ENCODE results near the gene PDGFRB. TPM values are rescaled to one million over a fixed set of nuclear protein-coding genes. Genes with fewer than 3 reads are reported as not detected.

PDGFRB gene
- total RNA-seq, 1 experiment from 2014 or later = 1.8 TPM

DNA sequence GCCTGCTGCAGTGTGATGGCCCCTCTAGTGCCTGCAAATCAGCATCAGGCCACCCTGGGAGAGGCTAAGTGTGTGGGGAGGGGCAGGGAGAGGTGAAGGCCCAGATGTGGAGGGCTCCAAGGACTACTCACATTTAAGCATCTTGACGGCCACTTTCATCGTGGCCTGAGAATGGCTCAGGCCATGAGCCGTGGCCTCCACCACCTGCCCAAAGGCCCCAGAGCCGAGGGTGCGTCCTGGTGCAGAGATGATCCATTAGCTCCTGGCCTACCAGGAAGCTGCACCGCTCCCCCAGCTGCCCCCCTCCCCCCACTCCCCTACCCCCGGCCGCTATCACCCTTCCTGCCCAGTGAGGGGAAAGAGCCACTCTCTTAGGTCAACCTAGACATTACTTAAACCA, 31.0 kb downstream of the PDGFRB start:
- intact Hi-C loops (cut with micrococcal nuclease; ENCODE audit: unreplicated experiment) = no loop called here
- POLR2A ChIA-PET = no interaction called here
- CTCF ChIA-PET = interaction anchor here (0.5 kb wide), 1 partner anchor 293 kb away, joined by 6 read pairs; no protein-coding TSS in a partner anchor
- H3K27ac ChIP-seq (ENCODE audit: low read length) = no peak overlapping the region
- no peak overlapping the region for H3K4me3 ChIP-seq (ENCODE audit: low read depth in 2 of 2, low read length in 2 of 2)
- ATAC-seq (no peak), DNase-seq (ENCODE audit: low read depth, low spot score) (no peak)
- TF ChIP-seq TCF7L2 (IDR thresholded peaks at IDR 0.05; ENCODE audit: low read depth, low read length) (no peak), SIN3A (IDR thresholded peaks at IDR 0.05; ENCODE audit: borderline replicate concordance, insufficient read depth, low read depth, low read length) (no peak), POLR2AphosphoS5 (IDR thresholded peaks at IDR 0.05; ENCODE audit: low read depth, low read length) (no peak)
- TF ChIP-seq, protein P1, sequence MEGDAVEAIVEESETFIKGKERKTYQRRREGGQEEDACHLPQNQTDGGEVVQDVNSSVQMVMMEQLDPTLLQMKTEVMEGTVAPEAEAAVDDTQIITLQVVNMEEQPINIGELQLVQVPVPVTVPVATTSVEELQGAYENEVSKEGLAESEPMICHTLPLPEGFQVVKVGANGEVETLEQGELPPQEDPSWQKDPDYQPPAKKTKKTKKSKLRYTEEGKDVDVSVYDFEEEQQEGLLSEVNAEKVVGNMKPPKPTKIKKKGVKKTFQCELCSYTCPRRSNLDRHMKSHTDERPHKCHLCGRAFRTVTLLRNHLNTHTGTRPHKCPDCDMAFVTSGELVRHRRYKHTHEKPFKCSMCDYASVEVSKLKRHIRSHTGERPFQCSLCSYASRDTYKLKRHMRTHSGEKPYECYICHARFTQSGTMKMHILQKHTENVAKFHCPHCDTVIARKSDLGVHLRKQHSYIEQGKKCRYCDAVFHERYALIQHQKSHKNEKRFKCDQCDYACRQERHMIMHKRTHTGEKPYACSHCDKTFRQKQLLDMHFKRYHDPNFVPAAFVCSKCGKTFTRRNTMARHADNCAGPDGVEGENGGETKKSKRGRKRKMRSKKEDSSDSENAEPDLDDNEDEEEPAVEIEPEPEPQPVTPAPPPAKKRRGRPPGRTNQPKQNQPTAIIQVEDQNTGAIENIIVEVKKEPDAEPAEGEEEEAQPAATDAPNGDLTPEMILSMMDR (IDR thresholded peaks at IDR 0.05) = no peak
- TF ChIP-seq, protein P2, sequence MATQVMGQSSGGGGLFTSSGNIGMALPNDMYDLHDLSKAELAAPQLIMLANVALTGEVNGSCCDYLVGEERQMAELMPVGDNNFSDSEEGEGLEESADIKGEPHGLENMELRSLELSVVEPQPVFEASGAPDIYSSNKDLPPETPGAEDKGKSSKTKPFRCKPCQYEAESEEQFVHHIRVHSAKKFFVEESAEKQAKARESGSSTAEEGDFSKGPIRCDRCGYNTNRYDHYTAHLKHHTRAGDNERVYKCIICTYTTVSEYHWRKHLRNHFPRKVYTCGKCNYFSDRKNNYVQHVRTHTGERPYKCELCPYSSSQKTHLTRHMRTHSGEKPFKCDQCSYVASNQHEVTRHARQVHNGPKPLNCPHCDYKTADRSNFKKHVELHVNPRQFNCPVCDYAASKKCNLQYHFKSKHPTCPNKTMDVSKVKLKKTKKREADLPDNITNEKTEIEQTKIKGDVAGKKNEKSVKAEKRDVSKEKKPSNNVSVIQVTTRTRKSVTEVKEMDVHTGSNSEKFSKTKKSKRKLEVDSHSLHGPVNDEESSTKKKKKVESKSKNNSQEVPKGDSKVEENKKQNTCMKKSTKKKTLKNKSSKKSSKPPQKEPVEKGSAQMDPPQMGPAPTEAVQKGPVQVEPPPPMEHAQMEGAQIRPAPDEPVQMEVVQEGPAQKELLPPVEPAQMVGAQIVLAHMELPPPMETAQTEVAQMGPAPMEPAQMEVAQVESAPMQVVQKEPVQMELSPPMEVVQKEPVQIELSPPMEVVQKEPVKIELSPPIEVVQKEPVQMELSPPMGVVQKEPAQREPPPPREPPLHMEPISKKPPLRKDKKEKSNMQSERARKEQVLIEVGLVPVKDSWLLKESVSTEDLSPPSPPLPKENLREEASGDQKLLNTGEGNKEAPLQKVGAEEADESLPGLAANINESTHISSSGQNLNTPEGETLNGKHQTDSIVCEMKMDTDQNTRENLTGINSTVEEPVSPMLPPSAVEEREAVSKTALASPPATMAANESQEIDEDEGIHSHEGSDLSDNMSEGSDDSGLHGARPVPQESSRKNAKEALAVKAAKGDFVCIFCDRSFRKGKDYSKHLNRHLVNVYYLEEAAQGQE (IDR thresholded peaks at IDR 0.05; ENCODE audit: insufficient read depth in 1 of 2, low read depth in 2 of 2, low read length in 1 of 2) = no peak
- H3K27me3 ChIP-seq (ENCODE audit: control insufficient read depth, insufficient read depth, low read length) = no peaks in the 10 kb centered on the region
- no TSS peak for BruUV-seq (replicated peaks)
- in situ Hi-C loops (cut with HindIII; ENCODE audit: low pct_unique_long_range_greater_than_20kb, low sequenced_read_pairs) = no loop called here
- no peaks in the 10 kb centered on the region for H3K9me3 ChIP-seq (ENCODE audit: control insufficient read depth, insufficient read depth, low read depth, low read length)
- H3K4me1 ChIP-seq (ENCODE audit: control insufficient read depth, insufficient read depth, low read length) = peaks cover 2% of the 10 kb centered on the region
- no peaks in the 10 kb centered on the region for H3K36me3 ChIP-seq (ENCODE audit: control insufficient read depth, insufficient read depth, low read length)

DNA sequence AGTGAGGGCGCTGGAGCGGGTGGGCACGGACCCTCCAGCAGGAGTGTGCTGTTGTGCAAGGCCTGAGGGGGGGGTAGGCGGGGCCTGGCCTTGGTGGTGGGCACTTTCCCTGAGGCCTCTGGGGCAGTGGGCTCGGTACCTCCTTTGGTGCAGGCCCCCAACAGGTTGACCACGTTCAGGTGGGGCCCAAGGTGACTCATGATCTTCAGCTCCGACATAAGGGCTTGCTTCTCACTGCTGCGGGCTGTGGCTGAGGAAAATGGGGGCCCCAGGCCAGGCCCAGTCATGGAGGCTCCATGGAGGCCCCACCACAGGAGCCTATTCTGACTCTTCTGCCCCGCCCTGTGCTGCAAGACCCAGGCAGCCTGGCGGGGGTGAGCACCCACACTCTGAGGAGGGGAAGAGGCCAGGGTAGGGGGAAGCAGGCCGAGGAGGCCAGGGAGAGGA, 31.5 kb downstream of the PDGFRB start:
- BruUV-seq (replicated peaks) = no TSS peak
- no peaks in the 10 kb centered on the region for H3K9me3 ChIP-seq (ENCODE audit: control insufficient read depth, insufficient read depth, low read depth, low read length)
- POLR2A ChIA-PET = no interaction called here
- CTCF ChIA-PET = no interaction called here
- no peak for TF ChIP-seq POLR2AphosphoS5 (IDR thresholded peaks at IDR 0.05; ENCODE audit: low read depth, low read length)
- TF ChIP-seq, protein P2 (IDR thresholded peaks at IDR 0.05; ENCODE audit: insufficient read depth in 1 of 2, low read depth in 2 of 2, low read length in 1 of 2) = no peak
- TF ChIP-seq SIN3A (IDR thresholded peaks at IDR 0.05; ENCODE audit: borderline replicate concordance, insufficient read depth, low read depth, low read length) = no peak
- TF ChIP-seq, protein P1 (IDR thresholded peaks at IDR 0.05) = no peak
- no peak for TF ChIP-seq TCF7L2 (IDR thresholded peaks at IDR 0.05; ENCODE audit: low read depth, low read length)
- H3K27ac ChIP-seq (ENCODE audit: low read length) = no peak overlapping the region
- H3K27me3 ChIP-seq (ENCODE audit: control insufficient read depth, insufficient read depth, low read length) = no peaks in the 10 kb centered on the region
- in situ Hi-C loops (cut with HindIII; ENCODE audit: low pct_unique_long_range_greater_than_20kb, low sequenced_read_pairs) (no loop called here), intact Hi-C loops (cut with micrococcal nuclease; ENCODE audit: unreplicated experiment) (no loop called here)
- no peaks in the 10 kb centered on the region for H3K4me1 ChIP-seq (ENCODE audit: control insufficient read depth, insufficient read depth, low read length)
- H3K4me3 ChIP-seq (ENCODE audit: low read depth in 2 of 2, low read length in 2 of 2) = no peak overlapping the region
- DNase-seq (ENCODE audit: low read depth, low spot score) (no peak), ATAC-seq (no peak)
- no peaks in the 10 kb centered on the region for H3K36me3 ChIP-seq (ENCODE audit: control insufficient read depth, insufficient read depth, low read length)
